IgD-negative memory B cell (primary cell): ENCODE results near the gene DMP1. TPM values are rescaled to one million over a fixed set of nuclear protein-coding genes. Genes with fewer than 3 reads are reported as not detected.
"Not testable (repeated sequence)": the region's sequence is repeated elsewhere in the genome, so short reads cannot be mapped to it uniquely, and the experiment has no call there.

ENCODE experiments used
- H3K27ac Mint-ChIP-seq, 3 donors: one replicate each; pipeline ENCODE4 v1.8.0; 2020 to 2022; ENCODE audit warnings: mild to moderate bottlenecking in 3 of 3, mixed read lengths in 3 of 3, moderate library complexity in 1 of 3
- H3K27me3 Mint-ChIP-seq: one replicate; pipeline ENCODE4 v1.8.0; 2021; ENCODE audit warnings: mixed read lengths
- H3K36me3 Mint-ChIP-seq: one replicate; pipeline ENCODE4 v1.8.0; 2020; ENCODE audit warnings: mild to moderate bottlenecking, mixed read lengths
- H3K4me1 Mint-ChIP-seq, 3 donors: one replicate each; pipeline ENCODE4 v1.8.0; 2020 to 2022; ENCODE audit warnings: mixed read lengths in 3 of 3, mild to moderate bottlenecking in 1 of 3
- H3K4me3 Mint-ChIP-seq, 4 donors: one replicate each; pipeline ENCODE4 v1.8.0; 2020 to 2022; ENCODE audit warnings: mild to moderate bottlenecking in 4 of 4, mixed read lengths in 4 of 4, moderate library complexity in 3 of 4
- H3K9me3 Mint-ChIP-seq, 3 donors: one replicate each; pipeline ENCODE4 v1.8.0; 2020 to 2021; ENCODE audit warnings: mixed read lengths in 3 of 3, mild to moderate bottlenecking in 1 of 3
- polyA plus RNA-seq: library from polyadenylated mRNA; unstranded; fragments of 300-500 nt; fragmentation: Illumina TruSeq; gene quantifications from one replicate; pipeline ENCODE4 v1.2.3, GENCODE V29; 2021

The DMP1 gene
- polyA plus RNA-seq, 1 donor from 2014 or later, result not detected

GRCh38 chr4:87657525-87657924 lies 7.4 kb downstream of the DMP1 start:
- Mint-ChIP-seq H3K4me3 (no peak overlapping the region), H3K4me1 (no peaks in the 10 kb centered on the region), H3K9me3 (peaks cover 0 to 2% (median 0%) of the 10 kb centered on the region in 3 donors), H3K27me3 (peaks cover 3% of the 10 kb centered on the region), H3K36me3 (no peaks in the 10 kb centered on the region), H3K27ac (no peak overlapping the region)

- Mint-ChIP-seq H3K36me3 (no peaks in the 10 kb centered on the region), H3K4me1 (no peaks in the 10 kb centered on the region), H3K27me3 (peaks cover 6% of the 10 kb centered on the region), H3K9me3 (peaks cover 0 to 2% (median 0%) of the 10 kb centered on the region in 3 donors), H3K27ac (no peak overlapping the region), H3K4me3 (no peak overlapping the region)
Measured at GRCh38 chr4:87659247-87659931, 9.3 kb downstream of the DMP1 start.

- no peak overlapping the region for H3K27ac Mint-ChIP-seq
- no peaks in the 10 kb centered on the region for H3K36me3 Mint-ChIP-seq
- no peaks in the 10 kb centered on the region for H3K4me1 Mint-ChIP-seq
- H3K27me3 Mint-ChIP-seq, result peaks cover 5% of the 10 kb centered on the region
- peaks cover 0 to 2% (median 0%) of the 10 kb centered on the region in 3 donors for H3K9me3 Mint-ChIP-seq
- H3K4me3 Mint-ChIP-seq, result no peak overlapping the region
Measured at GRCh38 chr4:87662871-87663270, 12.8 kb downstream of the DMP1 start.

- Mint-ChIP-seq H3K4me3 (no peak overlapping the region), H3K27ac (no peak overlapping the region), H3K4me1 (no peaks in the 10 kb centered on the region), H3K27me3 (peaks cover 2% of the 10 kb centered on the region), H3K9me3 (peaks cover 2 to 21% (median 13%) of the 10 kb centered on the region in 3 donors), H3K36me3 (no peaks in the 10 kb centered on the region)
Measured at GRCh38 chr4:87669373-87669772, 19.3 kb downstream of the DMP1 start.

GRCh38 chr4:87677731-87678130 lies 27.7 kb downstream of the DMP1 start:
- no peak overlapping the region for H3K4me3 Mint-ChIP-seq
- H3K36me3 Mint-ChIP-seq, result no peaks in the 10 kb centered on the region
- H3K9me3 Mint-ChIP-seq, result peaks cover 3 to 14% (median 8%) of the 10 kb centered on the region in 3 donors
- no peak overlapping the region for H3K27ac Mint-ChIP-seq
- no peaks in the 10 kb centered on the region for H3K27me3 Mint-ChIP-seq
- H3K4me1 Mint-ChIP-seq, result peaks cover 0 to 4% (median 3%) of the 10 kb centered on the region in 3 donors

GRCh38 chr4:87679449-87680169 lies 29.5 kb downstream of the DMP1 start:
- Mint-ChIP-seq H3K4me3 (no peak overlapping the region), H3K27me3 (no peaks in the 10 kb centered on the region), H3K9me3 (peaks cover 1 to 6% (median 3%) of the 10 kb centered on the region in 3 donors), H3K4me1 (peaks cover 0 to 4% (median 3%) of the 10 kb centered on the region in 3 donors), H3K27ac (no peak overlapping the region), H3K36me3 (no peaks in the 10 kb centered on the region)

- H3K4me1 Mint-ChIP-seq, result peaks cover 0 to 4% (median 3%) of the 10 kb centered on the region in 3 donors
- no peaks in the 10 kb centered on the region for H3K9me3 Mint-ChIP-seq
- H3K27ac Mint-ChIP-seq, result no peak overlapping the region
- H3K4me3 Mint-ChIP-seq, result no peak overlapping the region
- H3K27me3 Mint-ChIP-seq, result no peaks in the 10 kb centered on the region
- H3K36me3 Mint-ChIP-seq, result no peaks in the 10 kb centered on the region
Measured at GRCh38 chr4:87680271-87680670, 30.2 kb downstream of the DMP1 start.

GRCh38 chr4:87688316-87688715 lies 38.2 kb downstream of the DMP1 start:
- H3K4me1 Mint-ChIP-seq, result no peaks in the 10 kb centered on the region

GRCh38 chr4:87690947-87691346 lies 40.9 kb downstream of the DMP1 start:
- H3K27ac Mint-ChIP-seq, H3K27me3 Mint-ChIP-seq, H3K36me3 Mint-ChIP-seq, H3K4me1 Mint-ChIP-seq, H3K4me3 Mint-ChIP-seq: not testable (repeated sequence)
- peaks cover 12 to 23% (median 14%) of the 10 kb centered on the region in 3 donors for H3K9me3 Mint-ChIP-seq

More at GRCh38 chr4:87688316-87688715, 38.2 kb downstream of the DMP1 start:
- Mint-ChIP-seq H3K27ac (no peak overlapping the region), H3K4me3 (no peak overlapping the region), H3K9me3 (peaks cover 9 to 16% (median 11%) of the 10 kb centered on the region in 3 donors), H3K36me3 (no peaks in the 10 kb centered on the region), H3K27me3 (peaks cover 3% of the 10 kb centered on the region)

- not testable (repeated sequence) for H3K4me3 Mint-ChIP-seq, H3K27me3 Mint-ChIP-seq, H3K36me3 Mint-ChIP-seq, H3K27ac Mint-ChIP-seq, H3K4me1 Mint-ChIP-seq
- peaks cover 12 to 23% (median 14%) of the 10 kb centered on the region in 3 donors for H3K9me3 Mint-ChIP-seq
Measured at GRCh38 chr4:87692060-87692459, 42.0 kb downstream of the DMP1 start.

- Mint-ChIP-seq H3K27ac (no peak overlapping the region), H3K36me3 (peaks cover 1% of the 10 kb centered on the region), H3K4me3 (no peak overlapping the region), H3K27me3 (no peaks in the 10 kb centered on the region), H3K4me1 (peaks cover 0 to 1% (median 0%) of the 10 kb centered on the region in 3 donors), H3K9me3 (peaks cover 6 to 14% (median 10%) of the 10 kb centered on the region in 3 donors)
Measured at GRCh38 chr4:87697272-87697671, 47.2 kb downstream of the DMP1 start.

GRCh38 chr4:87697945-87698344 lies 47.9 kb downstream of the DMP1 start:
- peaks cover 1% of the 10 kb centered on the region for H3K36me3 Mint-ChIP-seq
- H3K27ac Mint-ChIP-seq, result no peak overlapping the region
- peaks cover 0 to 1% (median 0%) of the 10 kb centered on the region in 3 donors for H3K4me1 Mint-ChIP-seq
- H3K9me3 Mint-ChIP-seq, result peaks cover 6 to 14% (median 9%) of the 10 kb centered on the region in 3 donors
- no peaks in the 10 kb centered on the region for H3K27me3 Mint-ChIP-seq
- no peak overlapping the region for H3K4me3 Mint-ChIP-seq

GRCh38 chr4:87698394-87698793 lies 48.3 kb downstream of the DMP1 start:
- H3K27me3 Mint-ChIP-seq, result no peaks in the 10 kb centered on the region
- peaks cover 0 to 1% (median 0%) of the 10 kb centered on the region in 3 donors for H3K4me1 Mint-ChIP-seq
- peaks cover 1% of the 10 kb centered on the region for H3K36me3 Mint-ChIP-seq
- H3K9me3 Mint-ChIP-seq, result peaks cover 4 to 9% (median 6%) of the 10 kb centered on the region in 3 donors
- no peak overlapping the region for H3K27ac Mint-ChIP-seq
- no peak overlapping the region for H3K4me3 Mint-ChIP-seq

- H3K4me3 Mint-ChIP-seq, result no peak overlapping the region
- H3K27me3 Mint-ChIP-seq, result peaks cover 3% of the 10 kb centered on the region
Measured at GRCh38 chr4:87704001-87704400, 53.9 kb downstream of the DMP1 start.

GRCh38 chr4:87707279-87707918 lies 57.3 kb downstream of the DMP1 start:
- Mint-ChIP-seq H3K4me1 (no peaks in the 10 kb centered on the region), H3K27me3 (peaks cover 5% of the 10 kb centered on the region), H3K36me3 (no peaks in the 10 kb centered on the region), H3K27ac (no peak overlapping the region), H3K9me3 (no peaks in the 10 kb centered on the region), H3K4me3 (no peak overlapping the region)

More at GRCh38 chr4:87704001-87704400, 53.9 kb downstream of the DMP1 start:
- no peaks in the 10 kb centered on the region for H3K4me1 Mint-ChIP-seq
- no peaks in the 10 kb centered on the region for H3K36me3 Mint-ChIP-seq
- peaks cover 0 to 2% (median 0%) of the 10 kb centered on the region in 3 donors for H3K9me3 Mint-ChIP-seq
- no peak overlapping the region for H3K27ac Mint-ChIP-seq
